H54 (cell line): ENCODE data around the gene CFAP46.
"Not testable (repeated sequence)": the region's sequence is repeated elsewhere in the genome, so short reads cannot be mapped to it uniquely, and the experiment has no call there.

Source experiments
- DNase-seq: peaks from one replicate; pipeline ENCODE4 v3.0.0; 2011; ENCODE audit warnings: low spot score, mixed read lengths; ENCODE audit not compliant: insufficient read length
- FAIRE-seq: peaks from 3 replicates; lab custom pipeline; 2011; peaks lifted over from hg19 to GRCh38; lab: Jason Lieb, UNC
- POLR2A ChIP-seq: IDR thresholded peaks from 2 replicates; pipeline ENCODE4 v1.6.1; 2011; ENCODE audit warnings: low read depth, mild to moderate bottlenecking, low read length

CFAP46 gene

DNA sequence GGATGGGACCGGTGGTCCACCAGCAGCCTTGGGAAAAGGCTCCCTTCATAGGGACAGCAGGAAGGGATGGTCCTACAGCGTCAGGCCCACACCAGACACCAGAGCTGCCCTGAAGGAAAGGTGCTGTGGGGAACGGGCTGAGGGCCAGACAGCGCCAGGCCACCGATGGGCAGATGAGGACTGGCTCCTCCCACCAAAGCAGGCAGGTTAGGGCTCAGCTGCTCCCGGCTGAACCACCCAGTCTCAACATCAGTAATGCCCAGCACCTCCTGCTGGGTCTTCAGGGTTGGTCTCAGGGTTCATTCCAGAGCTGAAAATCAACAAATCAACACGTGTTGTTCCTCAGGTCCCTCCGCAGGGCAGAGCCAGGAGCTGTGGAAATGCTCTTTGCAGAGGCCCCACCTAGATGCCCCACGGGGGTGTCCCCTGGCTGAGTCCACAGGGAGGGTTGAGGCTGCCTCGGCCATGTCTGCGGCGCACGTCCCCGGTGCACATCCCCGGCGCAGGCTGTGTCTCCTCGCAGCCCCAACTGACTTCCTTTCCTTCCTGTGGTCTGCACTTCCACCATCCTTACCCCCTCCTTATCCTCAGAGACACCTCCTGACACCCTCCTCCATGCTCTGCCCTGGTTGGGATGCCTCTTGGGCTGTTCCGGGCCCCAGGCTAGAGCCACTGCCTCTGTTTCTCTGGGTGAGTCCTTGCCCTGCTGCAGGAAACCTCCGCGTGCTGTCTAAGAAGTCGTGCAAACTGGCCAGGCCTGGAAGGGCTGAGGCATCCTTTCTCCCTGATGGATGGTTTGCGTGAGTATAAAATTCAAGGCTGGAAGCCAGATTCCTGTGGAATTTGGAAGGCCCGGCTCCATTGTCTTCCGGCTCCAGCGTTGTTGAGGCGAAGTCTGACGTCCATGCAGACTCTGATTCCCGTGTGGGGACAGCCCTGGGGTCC, 32.8 kb upstream of the CFAP46 start:
- DNase-seq (no peak), FAIRE-seq (no peak)
- no peak for TF ChIP-seq POLR2A

DNA sequence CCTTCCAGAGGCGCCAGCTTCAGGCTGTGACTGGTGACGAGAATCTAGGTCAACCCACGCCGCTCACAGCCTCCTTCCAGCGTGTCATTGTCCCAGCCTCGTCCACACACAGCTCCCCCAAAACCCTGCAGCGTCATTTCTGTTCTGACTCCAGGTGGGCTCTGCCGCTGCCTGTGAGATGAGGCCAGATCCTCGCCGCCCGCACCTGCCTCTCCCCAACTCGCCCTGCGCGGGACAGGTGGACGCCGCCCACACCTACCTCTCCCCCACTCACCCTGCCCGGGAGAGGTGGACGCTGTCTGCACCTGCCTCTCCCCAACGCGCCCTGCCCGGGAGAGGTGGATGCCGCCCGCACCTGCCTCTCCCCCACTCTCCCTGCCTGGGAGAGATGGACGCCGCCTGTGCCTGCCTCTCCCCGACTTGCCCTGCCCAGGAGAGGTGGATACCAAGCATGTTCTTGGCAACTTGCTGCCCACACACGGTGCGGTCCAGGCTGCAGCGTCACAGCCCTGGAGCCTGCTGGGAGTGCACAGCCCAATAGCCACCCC, 32.0 kb upstream of the CFAP46 start:
- FAIRE-seq (no peak), DNase-seq (no peak)
- TF ChIP-seq POLR2A: no peak

- TF ChIP-seq POLR2A: no peak
- no peak for FAIRE-seq
- no peak for DNase-seq
These were observed 31.5 kb upstream of the CFAP46 start for GRCh38 chr10:132973903-132974241.

DNA sequence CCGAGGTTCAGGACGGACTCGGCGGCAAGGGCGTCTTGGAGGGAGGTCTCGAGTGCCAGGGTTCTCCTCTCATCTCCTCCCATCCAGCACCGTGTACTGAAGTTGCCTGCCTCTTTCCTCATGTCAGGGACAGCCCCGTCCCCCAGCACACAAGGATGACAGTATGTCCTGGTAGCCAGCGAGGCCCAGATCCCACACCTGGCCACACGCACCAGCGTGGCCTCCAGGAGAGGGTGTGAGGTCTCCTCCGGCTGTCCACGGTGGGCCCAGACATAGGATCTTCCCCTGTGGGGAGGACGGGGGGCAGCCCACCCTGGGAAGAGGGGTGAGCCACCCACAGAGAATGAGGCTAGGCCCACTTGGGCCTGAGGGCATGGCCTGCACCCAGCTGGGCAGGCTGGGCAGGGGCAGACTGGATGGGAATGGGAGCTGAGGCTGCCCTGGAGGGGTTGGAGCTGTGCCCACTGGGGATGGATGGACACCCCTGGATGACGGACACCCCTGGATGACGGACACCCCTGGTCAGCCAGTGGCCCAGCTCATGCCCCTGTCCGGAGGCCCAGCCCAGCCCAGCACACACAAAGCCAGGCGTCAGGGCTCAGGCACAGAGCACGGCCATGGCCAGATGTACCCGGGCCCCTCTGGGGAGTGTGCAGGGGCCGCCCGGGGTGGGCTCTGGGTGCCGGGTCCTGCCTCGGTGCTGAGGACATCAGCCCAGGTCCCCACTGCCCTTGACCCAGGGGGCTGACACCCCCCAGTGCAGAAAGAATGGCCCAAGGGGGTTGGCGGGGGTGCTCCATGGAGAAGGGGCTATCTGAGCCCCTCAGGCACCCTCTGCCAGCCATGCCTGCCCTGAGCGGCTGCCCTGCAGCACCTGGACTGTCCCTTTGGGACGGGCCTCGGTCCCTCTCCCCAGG, 30.9 kb upstream of the CFAP46 start:
- FAIRE-seq: no peak
- no peak for DNase-seq
- no peak for TF ChIP-seq POLR2A

DNA sequence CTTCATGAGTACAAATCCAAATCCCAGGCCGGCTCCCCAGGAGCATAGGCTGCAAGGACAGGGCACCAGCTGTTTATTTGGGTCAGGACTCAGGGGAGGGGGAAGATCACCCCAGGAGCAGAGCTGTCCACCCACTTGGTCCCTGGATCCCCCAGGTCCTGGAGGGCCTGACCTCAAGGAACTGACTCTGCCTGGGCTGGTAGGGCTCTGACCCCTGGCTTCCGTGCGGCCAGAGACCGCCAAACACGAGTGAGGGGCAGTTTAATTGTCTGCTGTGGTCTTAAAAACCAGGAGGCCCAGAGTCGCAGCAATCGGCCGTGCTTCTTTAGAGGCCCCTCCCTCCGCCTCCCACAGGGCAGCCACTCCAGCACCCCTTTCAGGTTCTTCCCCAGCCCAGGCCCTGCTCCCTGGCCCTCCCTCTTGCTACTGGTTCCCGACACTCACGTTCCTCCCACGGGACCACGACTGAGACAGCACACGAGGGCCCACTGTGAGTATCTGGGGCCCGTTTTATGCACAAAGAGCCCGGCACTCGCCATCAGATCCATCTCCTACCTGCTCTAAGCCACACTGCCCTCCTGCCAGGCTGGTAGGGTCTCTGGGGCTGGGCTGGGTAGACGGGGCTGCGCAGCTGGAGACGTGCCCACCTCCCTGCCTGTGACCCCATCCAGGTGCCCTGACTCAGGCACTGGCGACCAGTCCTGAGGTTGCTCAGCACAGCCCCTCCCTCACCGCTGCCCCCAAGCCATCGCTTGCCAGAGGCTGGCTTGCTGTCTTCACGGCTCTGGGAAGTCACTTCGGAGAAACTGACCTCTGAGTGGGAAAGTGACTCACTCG, 30.0 kb upstream of the CFAP46 start:
- TF ChIP-seq POLR2A: no peak
- FAIRE-seq: no peak
- DNase-seq: no peak

- no peak for DNase-seq
- no peak for TF ChIP-seq POLR2A
- no peak for FAIRE-seq
These were observed 29.2 kb upstream of the CFAP46 start for GRCh38 chr10:132971448-132972148.

- FAIRE-seq (no peak), DNase-seq (no peak)
- TF ChIP-seq POLR2A: no peak
These were observed 28.5 kb upstream of the CFAP46 start for GRCh38 chr10:132970641-132971438.

DNA sequence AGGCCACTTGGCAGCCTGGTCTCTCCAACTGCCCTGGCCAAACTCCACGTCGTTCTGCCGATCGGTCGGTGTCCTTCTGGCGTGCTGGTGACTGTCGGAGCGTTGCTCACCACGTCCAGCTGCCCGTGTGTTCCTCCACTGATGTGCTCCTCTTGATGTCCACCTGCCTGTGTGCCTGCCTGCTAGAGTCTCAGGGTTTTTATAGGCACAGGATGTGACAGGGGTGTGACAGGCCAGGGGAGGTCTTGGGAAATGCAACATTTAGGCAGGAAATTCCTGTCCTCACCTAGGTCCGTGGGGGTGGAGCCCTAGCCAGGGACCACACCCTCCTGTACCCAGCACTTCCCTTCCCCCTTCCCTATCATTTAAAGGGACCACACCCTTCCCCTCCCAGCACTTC, 25.2 kb upstream of the CFAP46 start:
- DNase-seq: no peak
- FAIRE-seq: no peak
- TF ChIP-seq POLR2A: no peak

GRCh38 chr10:132965411-132966057, 23.2 kb upstream of the CFAP46 start:
- FAIRE-seq: no peak
- no peak for DNase-seq
- TF ChIP-seq POLR2A: no peak

- not testable (repeated sequence) for FAIRE-seq, DNase-seq
These were observed 22.5 kb upstream of the CFAP46 start for GRCh38 chr10:132964707-132965410.

DNA sequence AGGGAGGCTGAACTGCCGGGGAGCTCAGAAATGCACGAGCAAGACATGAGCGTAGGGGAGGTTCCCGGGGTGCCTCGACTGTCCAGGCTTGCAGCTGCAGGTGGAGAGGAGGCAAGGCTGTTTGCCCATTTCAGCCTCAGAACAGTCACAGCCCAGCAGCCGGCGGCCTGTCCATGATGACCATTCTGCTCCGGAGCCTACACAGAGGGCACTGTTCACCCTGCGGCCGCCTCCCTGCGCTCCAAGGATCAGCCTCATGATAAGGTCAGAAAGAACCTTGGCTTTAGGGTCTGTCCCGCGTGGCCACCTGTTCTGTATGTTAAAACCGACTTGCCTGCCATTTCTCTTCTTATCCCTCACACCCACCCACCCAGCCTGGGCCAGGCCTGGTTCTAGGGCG, 21.9 kb upstream of the CFAP46 start:
- no peak for FAIRE-seq
- no peak for TF ChIP-seq POLR2A
- no peak for DNase-seq
